GM18868 (cell line): ENCODE data around the gene APOLD1.
"Not testable (repeated sequence)": the region's sequence is repeated elsewhere in the genome, so short reads cannot be mapped to it uniquely, and the experiment has no call there.

Experiments
- ATAC-seq: cut with Tn5 transposase; IDR thresholded peaks from one replicate; pipeline ENCODE4 v1.9.1; 2021; ENCODE audit warnings: mild to moderate bottlenecking, moderate library complexity; ENCODE audit not compliant: unreplicated experiment

The APOLD1 gene

GRCh38 chr12:12786351-12786705 is 869 bp downstream of the APOLD1 start:
- peak; percentile 17 for ATAC-seq

- ATAC-seq = peak; percentile 83
These were observed 1.5 kb downstream of the APOLD1 start for GRCh38 chr12:12786706-12787601.

- no peak for ATAC-seq
These were observed 2.7 kb downstream of the APOLD1 start for GRCh38 chr12:12788131-12788530.

GRCh38 chr12:12788675-12789368 is 3.4 kb downstream of the APOLD1 start:
- peak; percentile 65 for ATAC-seq

- ATAC-seq = no peak
These were observed 5.5 kb downstream of the APOLD1 start for GRCh38 chr12:12790956-12791355.

GRCh38 chr12:12791756-12792369 is 6.4 kb downstream of the APOLD1 start:
- ATAC-seq = no peak

GRCh38 chr12:12792421-12792820 is 7.0 kb downstream of the APOLD1 start:
- no peak for ATAC-seq

GRCh38 chr12:12794686-12795085 is 9.2 kb downstream of the APOLD1 start:
- no peak for ATAC-seq

- ATAC-seq = no peak
These were observed 10.7 kb downstream of the APOLD1 start for GRCh38 chr12:12796171-12796570.

- ATAC-seq = no peak
These were observed 11.7 kb downstream of the APOLD1 start for GRCh38 chr12:12796928-12797793.

- ATAC-seq = no peak
These were observed 12.3 kb downstream of the APOLD1 start for GRCh38 chr12:12797794-12798152.

- ATAC-seq = no peak
These were observed 13.0 kb downstream of the APOLD1 start for GRCh38 chr12:12798480-12798879.

GRCh38 chr12:12799163-12799920 is 13.9 kb downstream of the APOLD1 start:
- ATAC-seq = no peak

GRCh38 chr12:12800406-12801180 is 15.1 kb downstream of the APOLD1 start:
- ATAC-seq = no peak

GRCh38 chr12:12801656-12802055 is 16.2 kb downstream of the APOLD1 start:
- ATAC-seq = not testable (repeated sequence)

GRCh38 chr12:12803186-12803585 is 17.7 kb downstream of the APOLD1 start:
- ATAC-seq = peak; percentile 87

- ATAC-seq = no peak
These were observed 18.6 kb downstream of the APOLD1 start for GRCh38 chr12:12804011-12804410.

GRCh38 chr12:12804432-12804886 is 19.0 kb downstream of the APOLD1 start:
- ATAC-seq = no peak

GRCh38 chr12:12806784-12807516 is 21.5 kb downstream of the APOLD1 start:
- no peak for ATAC-seq
